H1 (cell line): ENCODE results near the gene MYL5. TPM values are rescaled to one million over a fixed set of nuclear protein-coding genes. Genes with fewer than 3 reads are reported as not detected.

ENCODE experiments used
- polyA plus RNA-seq, 7 experiments: library from polyadenylated mRNA; depleted of rRNA in 3 of 7; stranded (reverse) in 5 of 7; unstranded in 2 of 7; fragments of >200 nt in 5 of 7; fragments of 200-250 nt in 2 of 7; gene quantifications; 1 replicate in 5 of 7; 2 replicates in 1 of 7; 4 replicates in 1 of 7; pipeline versions ENCODE4 v1.2.1 to v1.2.3, GENCODE V29; 2011 to 2013; ENCODE audit warnings: missing spikeins in 2 of 7, mixed read lengths in 2 of 7
- total RNA-seq: library from RNA; stranded (reverse); fragmentation: NEBNext Ultra II Directional; extraction: Animal tissue kit (Norgen Biotek cat#: 25700); gene quantifications from 2 replicates; pipeline ENCODE4 v1.2.1, GENCODE V29; 2021
- TF ChIP-seq, protein P1 (sequence below): fragments of 300-600 bp; sonication (generic); IDR thresholded peaks from 2 replicates; pipeline ENCODE4 v1.7.1; 2012; ENCODE audit warnings: low read length, moderate library complexity, mild to moderate bottlenecking, inconsistent platforms; ENCODE audit not compliant: insufficient replicate concordance

Gene MYL5
- total and polyA plus RNA-seq, 2 of the 8 experiments (the other 6 are each of a cell fraction or from before 2014, with no cell fraction given), result 5.7 to 6.8 TPM

DNA sequence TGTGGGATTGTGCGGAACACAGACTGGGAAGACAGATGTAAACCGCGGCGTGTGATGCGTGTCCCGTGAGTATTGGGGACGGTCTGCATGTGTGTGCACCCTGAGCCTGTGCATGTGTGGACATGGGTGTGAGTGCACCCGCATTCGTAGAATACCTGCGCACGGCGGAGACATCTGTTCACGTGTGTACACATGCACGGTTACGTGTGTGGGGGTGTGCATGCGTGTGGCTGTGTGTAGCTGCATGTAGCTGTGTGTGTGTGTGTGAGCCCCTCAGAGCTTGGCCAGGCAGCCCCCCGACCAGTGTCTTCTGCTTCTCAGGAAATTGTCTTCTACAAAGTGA, 19.9 kb upstream of the MYL5 start (continued):
- TF ChIP-seq, protein P1, sequence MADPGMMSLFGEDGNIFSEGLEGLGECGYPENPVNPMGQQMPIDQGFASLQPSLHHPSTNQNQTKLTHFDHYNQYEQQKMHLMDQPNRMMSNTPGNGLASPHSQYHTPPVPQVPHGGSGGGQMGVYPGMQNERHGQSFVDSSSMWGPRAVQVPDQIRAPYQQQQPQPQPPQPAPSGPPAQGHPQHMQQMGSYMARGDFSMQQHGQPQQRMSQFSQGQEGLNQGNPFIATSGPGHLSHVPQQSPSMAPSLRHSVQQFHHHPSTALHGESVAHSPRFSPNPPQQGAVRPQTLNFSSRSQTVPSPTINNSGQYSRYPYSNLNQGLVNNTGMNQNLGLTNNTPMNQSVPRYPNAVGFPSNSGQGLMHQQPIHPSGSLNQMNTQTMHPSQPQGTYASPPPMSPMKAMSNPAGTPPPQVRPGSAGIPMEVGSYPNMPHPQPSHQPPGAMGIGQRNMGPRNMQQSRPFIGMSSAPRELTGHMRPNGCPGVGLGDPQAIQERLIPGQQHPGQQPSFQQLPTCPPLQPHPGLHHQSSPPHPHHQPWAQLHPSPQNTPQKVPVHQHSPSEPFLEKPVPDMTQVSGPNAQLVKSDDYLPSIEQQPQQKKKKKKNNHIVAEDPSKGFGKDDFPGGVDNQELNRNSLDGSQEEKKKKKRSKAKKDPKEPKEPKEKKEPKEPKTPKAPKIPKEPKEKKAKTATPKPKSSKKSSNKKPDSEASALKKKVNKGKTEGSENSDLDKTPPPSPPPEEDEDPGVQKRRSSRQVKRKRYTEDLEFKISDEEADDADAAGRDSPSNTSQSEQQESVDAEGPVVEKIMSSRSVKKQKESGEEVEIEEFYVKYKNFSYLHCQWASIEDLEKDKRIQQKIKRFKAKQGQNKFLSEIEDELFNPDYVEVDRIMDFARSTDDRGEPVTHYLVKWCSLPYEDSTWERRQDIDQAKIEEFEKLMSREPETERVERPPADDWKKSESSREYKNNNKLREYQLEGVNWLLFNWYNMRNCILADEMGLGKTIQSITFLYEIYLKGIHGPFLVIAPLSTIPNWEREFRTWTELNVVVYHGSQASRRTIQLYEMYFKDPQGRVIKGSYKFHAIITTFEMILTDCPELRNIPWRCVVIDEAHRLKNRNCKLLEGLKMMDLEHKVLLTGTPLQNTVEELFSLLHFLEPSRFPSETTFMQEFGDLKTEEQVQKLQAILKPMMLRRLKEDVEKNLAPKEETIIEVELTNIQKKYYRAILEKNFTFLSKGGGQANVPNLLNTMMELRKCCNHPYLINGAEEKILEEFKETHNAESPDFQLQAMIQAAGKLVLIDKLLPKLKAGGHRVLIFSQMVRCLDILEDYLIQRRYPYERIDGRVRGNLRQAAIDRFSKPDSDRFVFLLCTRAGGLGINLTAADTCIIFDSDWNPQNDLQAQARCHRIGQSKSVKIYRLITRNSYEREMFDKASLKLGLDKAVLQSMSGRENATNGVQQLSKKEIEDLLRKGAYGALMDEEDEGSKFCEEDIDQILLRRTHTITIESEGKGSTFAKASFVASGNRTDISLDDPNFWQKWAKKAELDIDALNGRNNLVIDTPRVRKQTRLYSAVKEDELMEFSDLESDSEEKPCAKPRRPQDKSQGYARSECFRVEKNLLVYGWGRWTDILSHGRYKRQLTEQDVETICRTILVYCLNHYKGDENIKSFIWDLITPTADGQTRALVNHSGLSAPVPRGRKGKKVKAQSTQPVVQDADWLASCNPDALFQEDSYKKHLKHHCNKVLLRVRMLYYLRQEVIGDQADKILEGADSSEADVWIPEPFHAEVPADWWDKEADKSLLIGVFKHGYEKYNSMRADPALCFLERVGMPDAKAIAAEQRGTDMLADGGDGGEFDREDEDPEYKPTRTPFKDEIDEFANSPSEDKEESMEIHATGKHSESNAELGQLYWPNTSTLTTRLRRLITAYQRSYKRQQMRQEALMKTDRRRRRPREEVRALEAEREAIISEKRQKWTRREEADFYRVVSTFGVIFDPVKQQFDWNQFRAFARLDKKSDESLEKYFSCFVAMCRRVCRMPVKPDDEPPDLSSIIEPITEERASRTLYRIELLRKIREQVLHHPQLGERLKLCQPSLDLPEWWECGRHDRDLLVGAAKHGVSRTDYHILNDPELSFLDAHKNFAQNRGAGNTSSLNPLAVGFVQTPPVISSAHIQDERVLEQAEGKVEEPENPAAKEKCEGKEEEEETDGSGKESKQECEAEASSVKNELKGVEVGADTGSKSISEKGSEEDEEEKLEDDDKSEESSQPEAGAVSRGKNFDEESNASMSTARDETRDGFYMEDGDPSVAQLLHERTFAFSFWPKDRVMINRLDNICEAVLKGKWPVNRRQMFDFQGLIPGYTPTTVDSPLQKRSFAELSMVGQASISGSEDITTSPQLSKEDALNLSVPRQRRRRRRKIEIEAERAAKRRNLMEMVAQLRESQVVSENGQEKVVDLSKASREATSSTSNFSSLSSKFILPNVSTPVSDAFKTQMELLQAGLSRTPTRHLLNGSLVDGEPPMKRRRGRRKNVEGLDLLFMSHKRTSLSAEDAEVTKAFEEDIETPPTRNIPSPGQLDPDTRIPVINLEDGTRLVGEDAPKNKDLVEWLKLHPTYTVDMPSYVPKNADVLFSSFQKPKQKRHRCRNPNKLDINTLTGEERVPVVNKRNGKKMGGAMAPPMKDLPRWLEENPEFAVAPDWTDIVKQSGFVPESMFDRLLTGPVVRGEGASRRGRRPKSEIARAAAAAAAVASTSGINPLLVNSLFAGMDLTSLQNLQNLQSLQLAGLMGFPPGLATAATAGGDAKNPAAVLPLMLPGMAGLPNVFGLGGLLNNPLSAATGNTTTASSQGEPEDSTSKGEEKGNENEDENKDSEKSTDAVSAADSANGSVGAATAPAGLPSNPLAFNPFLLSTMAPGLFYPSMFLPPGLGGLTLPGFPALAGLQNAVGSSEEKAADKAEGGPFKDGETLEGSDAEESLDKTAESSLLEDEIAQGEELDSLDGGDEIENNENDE, result no peak
